Skeletal muscle cell (primary cell): Measurements from ENCODE around the gene C1orf141.
"Not testable (repeated sequence)": the region's sequence is repeated elsewhere in the genome, so short reads cannot be mapped to it uniquely, and the experiment has no call there.

ENCODE experiments used
- DNase-seq: peaks from one replicate; pipeline ENCODE4 v3.0.0-alpha.2; 2010; ENCODE audit warnings: low read depth
- H3K4me3 ChIP-seq: 2 replicates; pipeline ENCODE4 v1.5.1; 2011; ENCODE audit warnings: low read depth, mild to moderate bottlenecking, control low read depth, low read length, moderate library complexity

C1orf141 gene

DNA sequence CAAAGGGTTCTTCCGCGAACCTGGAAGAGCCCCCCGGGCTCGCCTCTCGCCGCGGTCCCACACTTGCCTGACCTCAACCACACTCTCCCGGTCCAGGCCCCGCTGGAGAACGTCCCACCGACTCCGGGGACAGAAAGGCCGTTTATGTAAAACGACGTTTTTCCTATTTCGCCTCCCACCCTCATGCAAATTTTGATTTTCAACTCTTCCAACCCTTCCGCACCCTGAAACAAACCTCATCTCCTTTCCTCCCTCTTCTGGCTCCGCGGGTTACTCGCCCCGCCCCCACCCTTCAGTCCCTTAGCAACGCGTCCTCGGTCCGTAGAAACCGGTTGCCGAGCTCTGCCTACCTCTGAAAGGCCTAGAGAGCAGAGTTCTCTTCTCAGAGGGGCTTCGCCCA lies at the start of gene C1orf141:
TSS of gene C1orf141 (minus strand) at position 276 of the 400 bp plus-strand sequence. CDS start 7,730 bp downstream, outside the sequence.
- H3K4me3 ChIP-seq, result peak within 1 kb of the TSS; percentile 40

DNA sequence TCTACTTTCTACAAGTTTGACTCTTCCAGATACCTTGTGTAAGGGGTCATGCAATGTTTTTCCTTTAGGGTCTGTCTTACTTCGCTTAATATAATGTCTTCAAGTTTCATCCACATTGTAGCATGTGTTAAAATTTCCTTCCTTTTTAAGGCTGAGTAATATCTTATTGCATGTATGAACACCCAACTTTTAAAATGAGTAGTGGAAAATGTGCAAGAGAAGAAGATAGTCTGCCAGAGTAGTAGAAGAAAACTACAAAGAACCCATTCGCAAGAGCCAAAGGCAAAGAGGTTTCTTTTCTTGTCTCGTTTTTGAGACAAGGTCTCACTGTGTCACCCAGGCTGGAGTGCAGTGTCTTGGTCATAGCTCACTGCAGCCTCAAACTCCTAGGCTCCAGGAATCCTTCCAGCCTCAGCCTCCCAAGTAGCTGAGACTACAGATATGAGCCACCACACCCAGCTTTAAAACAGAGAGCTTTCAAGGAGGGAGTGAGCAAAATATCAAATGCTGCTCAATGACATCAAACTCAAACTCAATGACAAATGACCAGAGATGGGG lies 40.8 kb upstream of the C1orf141 start:
- no peak for DNase-seq
- H3K4me3 ChIP-seq, result no peak overlapping the region

More for the DNA sequence above, at the start of gene C1orf141:
- no peak for DNase-seq

DNA sequence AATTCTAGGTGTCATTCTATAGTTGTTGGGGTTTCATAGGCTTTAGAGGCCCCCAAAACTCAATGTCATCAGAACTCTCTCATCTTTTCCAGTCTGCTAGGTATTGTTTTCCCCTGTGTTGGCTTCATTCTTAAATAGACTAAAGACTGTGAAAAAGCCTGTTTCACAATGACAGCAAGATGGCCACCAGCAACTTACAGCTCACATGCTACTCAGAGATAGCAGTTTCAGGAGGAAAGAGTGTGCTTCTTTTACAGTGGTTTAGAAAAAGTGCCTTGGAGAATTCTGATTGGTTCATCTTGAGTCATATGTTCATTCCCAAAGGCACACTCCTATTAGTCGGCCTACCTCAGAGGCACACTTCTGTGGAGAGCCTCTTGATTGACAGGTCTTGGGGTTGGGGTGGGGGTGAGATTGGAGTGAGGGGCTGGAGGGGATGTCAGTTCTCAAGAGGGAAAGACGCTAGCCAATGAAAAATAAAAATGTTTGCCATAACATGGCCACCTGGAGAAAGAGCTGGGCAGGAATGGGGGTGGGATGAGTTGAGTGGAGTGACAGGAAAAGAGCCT lies 40.0 kb upstream of the C1orf141 start:
- DNase-seq, result no peak
- no peak overlapping the region for H3K4me3 ChIP-seq

- no peak overlapping the region for H3K4me3 ChIP-seq
- DNase-seq, result no peak
Observed at GRCh38 chr1:67173988-67174387, 39.2 kb upstream of the C1orf141 start.

DNA sequence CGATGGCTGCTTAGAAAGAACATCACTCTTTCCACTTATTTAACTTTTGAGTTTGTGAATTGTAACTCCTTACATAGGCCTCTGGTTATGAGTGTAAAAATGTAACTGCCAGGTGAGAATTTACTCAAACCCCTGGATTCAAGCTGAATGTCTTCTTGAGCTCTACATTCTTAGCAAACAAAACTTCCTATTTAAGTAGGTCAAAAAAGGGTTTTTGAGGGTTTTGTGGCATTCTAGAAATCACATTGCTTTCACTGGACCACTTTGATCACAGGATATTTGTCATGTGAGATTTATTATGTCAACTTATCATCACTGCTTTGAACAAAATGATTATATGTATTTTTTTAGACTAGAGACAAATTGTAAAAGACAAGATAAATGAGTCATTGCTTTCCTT lies 37.2 kb upstream of the C1orf141 start:
- no peak overlapping the region for H3K4me3 ChIP-seq
- no peak for DNase-seq

GRCh38 chr1:67171574-67171955 lies 36.8 kb upstream of the C1orf141 start:
- DNase-seq, result no peak

DNA sequence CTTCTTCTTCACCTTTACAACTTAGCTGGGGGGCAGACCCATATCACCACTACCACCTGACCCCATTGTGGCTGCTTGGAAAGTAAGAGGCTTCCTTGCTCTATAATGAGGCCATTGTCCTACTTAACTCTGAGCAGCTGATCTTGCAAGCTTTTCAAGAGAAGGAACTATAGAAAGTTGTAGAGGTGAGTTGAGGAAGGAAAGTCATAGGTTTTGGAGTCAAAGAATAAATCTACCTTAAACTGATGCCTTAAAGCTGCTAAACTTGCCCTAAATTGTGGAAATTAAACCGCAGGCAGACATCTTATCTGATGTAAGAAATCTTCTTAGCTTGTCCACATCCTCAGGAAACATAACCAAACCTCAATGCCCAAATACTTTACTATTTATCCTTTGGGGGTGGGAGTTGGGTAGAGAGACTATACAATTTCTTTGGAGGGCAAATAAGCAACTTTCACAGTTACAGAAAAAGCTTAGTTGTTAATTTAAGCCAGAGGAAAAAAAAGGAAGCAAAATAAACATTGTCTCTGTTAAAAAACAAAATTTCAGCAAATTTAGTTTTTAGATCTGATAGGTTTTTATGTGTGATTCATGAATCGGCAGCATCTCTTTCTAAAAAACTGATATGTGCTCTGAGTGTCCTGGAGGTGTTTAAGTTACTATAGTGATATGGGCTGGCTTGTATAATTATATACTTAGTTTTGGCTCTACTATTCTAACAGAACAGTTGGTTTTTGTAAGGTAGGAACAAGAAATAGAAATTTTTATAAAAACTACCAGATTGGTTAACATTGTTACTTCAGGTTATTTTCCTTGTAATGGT lies 36.2 kb upstream of the C1orf141 start:
- no peak overlapping the region for H3K4me3 ChIP-seq
- DNase-seq, result no peak

More at GRCh38 chr1:67171574-67171955, 36.8 kb upstream of the C1orf141 start:
- no peak overlapping the region for H3K4me3 ChIP-seq

DNA sequence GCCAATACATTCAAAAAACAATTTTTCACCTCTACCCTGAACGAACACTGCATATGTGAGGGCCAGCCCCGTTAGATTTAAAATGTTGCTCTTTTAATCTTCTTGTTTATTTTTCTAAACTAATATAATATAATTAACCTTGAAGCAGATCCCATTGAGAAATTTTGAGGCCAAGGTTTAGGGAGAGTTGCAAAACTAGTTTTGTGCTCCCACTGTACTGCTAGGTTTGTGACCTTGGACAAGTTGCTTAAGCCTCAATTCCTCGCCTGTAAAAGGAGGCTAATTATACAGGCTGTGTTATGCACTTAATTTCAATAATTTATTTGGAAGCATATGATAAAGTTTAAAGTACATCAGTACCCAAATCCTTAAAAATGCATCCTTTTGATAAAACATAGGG lies 35.2 kb upstream of the C1orf141 start:
- H3K4me3 ChIP-seq, result no peak overlapping the region
- no peak for DNase-seq

DNA sequence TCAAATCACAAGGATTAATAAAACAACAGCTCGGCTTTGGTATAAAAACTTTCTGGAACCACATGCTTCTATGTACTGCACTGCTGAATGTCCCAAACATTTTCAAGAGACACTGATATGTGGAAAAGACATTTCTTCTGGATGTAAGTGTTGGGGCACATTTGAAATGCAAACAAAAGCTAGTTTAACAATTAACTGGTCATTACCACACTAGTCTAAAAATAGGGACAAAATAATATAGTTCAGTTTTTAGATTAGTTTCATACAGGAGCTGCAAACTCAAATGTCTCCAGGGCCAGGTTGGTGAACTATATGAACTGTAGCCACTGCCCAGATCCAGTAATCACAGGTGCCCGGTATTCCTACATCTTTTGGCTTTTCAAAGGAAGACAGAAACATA lies 34.7 kb upstream of the C1orf141 start:
- DNase-seq, result no peak
- no peak overlapping the region for H3K4me3 ChIP-seq

DNA sequence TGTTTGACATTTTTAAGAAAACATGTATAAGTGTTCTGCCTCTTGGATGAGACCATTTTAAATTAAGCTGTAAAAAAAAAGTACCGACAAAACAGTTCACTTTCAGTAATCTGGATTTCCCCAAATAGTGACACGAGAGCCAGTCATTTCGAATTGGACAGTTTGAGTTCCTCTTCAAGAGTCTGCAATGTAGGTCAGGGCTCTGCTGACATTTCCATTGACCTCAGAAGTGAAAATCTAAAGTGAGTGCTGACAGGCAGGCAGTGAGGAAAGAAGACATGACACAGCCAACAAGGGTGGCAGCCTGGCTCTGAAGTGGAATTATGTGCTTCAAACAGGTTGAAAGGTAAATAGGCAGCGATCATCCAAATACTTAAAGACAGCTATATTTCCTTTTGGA lies 31.4 kb upstream of the C1orf141 start, which contains the start of gene IL23R:
TSS of gene IL23R (plus strand) at position 259 of the 400 bp plus-strand sequence. CDS start 1,667 bp downstream, outside the sequence.
- DNase-seq, result no peak
- H3K4me3 ChIP-seq, result no peak within 1 kb of the TSS

DNA sequence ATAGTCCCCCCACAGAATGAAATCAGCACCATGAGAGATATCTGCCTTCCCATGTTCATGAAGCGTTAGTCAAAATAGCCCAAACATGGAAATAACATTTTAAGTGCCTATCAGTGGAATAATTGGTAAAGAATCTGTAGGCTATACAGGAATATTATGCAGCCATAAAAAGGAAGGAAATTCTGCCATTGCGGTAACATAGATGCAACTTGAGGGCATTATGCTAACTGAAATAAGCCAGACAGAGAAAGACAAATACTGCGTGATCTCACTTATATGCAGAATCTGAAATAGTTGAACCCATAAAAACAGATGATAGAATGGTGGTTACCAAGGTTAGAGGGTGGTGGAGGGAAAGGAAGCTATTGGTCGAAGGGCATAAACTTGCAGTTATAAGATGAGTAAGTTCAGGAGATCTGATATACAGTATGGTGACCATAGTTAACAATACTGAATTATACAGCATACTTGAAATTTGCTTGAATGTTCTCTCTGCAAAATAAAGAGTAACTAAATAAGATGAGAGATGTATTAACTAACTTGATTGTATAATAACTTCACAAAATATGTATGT lies 30.8 kb upstream of the C1orf141 start:
- no peak for DNase-seq
- H3K4me3 ChIP-seq, result no peak overlapping the region

- H3K4me3 ChIP-seq, result no peak overlapping the region
- DNase-seq, result peak; percentile 22
Observed at GRCh38 chr1:67162954-67163353, 28.2 kb upstream of the C1orf141 start.

GRCh38 chr1:67159233-67159632 lies 24.5 kb upstream of the C1orf141 start:
- no peak overlapping the region for H3K4me3 ChIP-seq
- DNase-seq, result no peak

- no peak overlapping the region for H3K4me3 ChIP-seq
- DNase-seq, result no peak
Observed at GRCh38 chr1:67158401-67158800, 23.6 kb upstream of the C1orf141 start.

DNA sequence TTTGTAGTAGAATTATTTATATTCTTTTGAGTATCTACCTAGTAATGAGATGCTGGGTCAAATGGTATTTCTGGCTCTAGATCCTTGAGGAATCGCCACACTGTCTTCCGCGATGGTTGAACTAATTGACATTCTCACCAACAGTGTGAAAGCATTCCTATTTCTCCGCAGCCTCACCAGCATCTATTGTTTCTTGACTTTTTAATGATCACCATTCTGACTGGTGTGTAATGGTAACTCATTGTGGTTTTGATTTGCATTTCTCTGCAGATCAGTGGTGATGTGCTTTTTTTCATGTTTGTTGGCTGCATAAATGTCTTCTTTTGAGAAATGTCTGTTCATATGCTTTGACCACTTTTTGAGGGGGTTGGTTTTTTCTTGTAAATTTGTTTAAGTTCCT lies 16.2 kb upstream of the C1orf141 start:
- DNase-seq, result no peak
- no peak overlapping the region for H3K4me3 ChIP-seq

- DNase-seq, result peak; percentile 53
- no peak overlapping the region for H3K4me3 ChIP-seq
Observed at GRCh38 chr1:67149179-67149770, 14.5 kb upstream of the C1orf141 start.

DNA sequence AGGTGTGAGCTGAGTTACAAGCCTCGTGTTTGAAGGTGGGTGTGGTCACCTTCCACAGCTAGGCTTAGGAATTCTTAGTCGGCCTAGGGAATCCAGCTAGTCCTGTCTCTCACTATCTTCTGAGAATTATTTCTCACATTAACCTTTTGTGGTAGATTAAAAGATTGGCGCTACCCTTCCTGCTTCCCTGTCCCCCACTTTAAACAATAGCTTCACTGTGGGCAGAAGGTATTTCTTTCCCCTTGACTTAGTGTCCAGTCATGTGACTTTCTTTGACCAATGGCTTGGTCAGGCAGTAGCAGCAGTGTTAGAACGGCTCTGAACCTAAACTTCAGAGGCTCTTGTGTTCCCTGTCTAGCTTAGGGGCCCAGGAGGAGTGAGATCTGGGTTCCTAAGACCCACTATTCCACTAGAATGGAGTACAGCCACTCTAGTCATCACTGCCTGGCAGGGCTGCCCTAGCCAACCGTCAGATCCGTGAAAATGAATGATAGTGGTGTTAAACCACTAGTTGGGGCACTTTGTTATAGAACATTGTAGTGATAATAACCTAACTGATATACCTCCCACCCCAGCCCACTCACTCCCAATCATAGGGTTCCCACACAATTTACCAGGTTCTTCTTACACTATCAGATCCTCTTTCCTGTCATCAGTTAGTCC lies 13.9 kb upstream of the C1orf141 start:
- no peak for DNase-seq
- no peak overlapping the region for H3K4me3 ChIP-seq

DNA sequence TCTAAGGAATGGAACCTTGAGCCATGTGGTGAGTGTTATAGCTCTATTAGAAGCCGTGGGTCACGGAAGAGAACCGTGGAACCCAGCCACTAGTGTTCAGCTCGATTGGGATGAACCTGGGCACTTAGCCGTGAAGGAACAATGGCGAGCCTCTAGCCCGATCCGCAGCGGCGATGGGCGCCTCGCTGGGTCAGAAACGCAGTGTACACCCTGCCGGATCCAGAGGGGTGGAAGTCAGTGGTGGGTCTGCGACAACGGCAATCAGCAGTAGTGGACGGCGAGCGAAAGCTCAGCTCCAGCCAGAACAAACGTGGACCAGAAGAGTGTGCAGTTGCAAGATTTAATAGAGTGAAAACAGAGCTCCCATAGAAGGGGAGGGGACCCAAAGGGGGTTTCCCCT lies 13.2 kb upstream of the C1orf141 start:
- not testable (repeated sequence) for DNase-seq, H3K4me3 ChIP-seq

- H3K4me3 ChIP-seq, result no peak overlapping the region
- no peak for DNase-seq
Observed at GRCh38 chr1:67146539-67146938, 11.8 kb upstream of the C1orf141 start.
